ENCODE measurements around the gene GNPTG.

Gene GNPTG

DNA sequence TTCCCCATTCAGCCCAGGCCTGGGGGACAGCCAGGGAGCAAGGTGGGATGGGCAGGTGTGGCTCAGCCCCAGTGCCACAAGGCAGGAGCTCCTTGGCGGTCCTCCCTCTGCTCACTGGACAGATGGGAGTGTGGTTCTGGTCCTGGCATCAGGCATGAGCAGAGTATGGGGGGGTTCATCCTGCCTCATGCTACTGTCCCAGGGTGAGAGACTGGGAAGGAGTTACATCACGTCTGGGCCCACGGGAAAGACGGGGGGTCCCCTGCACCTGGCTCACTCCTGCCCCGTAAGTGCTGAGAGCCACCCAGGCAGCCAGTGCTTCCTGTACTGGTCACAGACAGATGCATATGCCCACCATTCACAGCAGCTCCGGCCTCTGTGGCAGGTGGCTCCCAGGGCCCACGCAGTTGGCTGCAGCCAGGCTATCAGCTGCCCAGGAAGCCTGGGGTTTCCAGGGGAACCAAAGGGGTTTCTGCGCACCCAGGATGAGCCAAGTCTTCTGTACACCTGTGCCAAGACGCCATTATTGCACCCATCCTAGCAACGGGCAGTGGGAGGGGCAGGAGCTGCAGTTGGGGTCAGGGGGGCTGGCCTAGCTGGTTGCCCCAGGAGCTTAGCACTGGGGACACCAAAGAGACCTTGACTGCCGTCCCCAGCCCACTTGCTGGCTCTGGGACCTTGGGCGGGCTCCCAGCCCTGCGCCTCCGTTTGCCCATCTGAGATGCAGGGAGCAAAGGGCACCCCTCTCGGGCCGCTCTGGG is 16.3 kb upstream of the GNPTG start:
- DNase-seq, result no peak

DNA sequence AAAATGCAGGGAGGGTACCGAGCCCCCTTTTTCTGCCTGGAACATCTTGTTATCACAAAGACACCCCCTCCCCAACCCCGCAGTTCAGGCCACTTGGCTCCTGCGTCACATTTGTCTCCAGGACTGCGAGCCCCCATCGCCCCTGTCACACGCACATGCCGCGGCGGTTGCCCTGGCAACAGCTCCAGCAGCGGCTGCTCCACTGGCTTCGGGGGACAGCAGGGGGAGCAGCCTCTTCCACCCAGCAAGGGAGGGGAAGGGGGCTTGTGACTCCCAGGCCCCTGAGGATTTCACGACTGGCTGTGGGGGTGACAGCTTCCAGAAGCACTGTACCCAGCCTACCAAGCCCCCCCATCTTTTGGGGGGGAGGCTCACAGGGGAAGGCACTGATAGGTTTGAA is 15.7 kb upstream of the GNPTG start:
- DNase-seq, result no peak

DNA sequence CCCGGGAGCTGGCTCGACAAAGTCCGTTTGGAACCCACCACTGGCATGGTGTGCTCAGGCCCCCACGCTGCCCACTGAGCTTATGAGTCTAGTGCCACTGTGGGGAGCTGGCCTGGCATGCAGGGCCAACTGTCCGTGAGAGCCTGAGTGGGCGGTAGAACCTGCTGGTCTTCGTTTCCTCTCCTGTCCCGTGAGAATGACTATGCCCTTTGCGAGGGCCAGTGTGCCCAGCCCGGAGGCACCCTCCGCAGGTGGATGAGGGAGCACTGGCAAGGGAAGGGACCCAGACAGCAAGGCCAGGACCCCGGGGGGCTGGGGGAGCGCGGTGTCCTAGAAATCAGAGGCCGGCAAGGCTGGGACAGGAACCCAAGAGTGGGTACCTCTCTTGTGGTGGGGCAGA is 15.1 kb upstream of the GNPTG start:
- no peak for DNase-seq

DNA sequence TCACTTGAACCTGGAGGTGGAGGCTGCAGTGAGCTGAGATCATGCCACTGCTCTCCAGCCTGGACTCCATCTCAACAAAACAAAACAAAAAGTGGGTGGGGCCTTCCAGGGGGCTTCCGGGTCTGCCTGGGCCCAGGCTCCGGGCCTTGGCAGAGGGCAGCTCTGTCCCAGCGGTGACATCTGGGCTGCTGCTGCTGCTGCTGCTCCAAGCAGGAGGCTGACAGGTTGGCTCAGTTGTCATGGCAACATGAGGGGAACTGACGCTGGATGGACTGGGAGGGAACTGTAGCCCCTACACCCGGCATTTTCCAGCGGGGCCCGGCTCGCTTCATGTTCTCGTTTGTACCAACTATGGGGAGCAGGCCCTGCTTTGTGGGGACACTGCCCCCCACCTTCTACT is 14.2 kb upstream of the GNPTG start:
- DNase-seq, result peak; percentile 36

DNA sequence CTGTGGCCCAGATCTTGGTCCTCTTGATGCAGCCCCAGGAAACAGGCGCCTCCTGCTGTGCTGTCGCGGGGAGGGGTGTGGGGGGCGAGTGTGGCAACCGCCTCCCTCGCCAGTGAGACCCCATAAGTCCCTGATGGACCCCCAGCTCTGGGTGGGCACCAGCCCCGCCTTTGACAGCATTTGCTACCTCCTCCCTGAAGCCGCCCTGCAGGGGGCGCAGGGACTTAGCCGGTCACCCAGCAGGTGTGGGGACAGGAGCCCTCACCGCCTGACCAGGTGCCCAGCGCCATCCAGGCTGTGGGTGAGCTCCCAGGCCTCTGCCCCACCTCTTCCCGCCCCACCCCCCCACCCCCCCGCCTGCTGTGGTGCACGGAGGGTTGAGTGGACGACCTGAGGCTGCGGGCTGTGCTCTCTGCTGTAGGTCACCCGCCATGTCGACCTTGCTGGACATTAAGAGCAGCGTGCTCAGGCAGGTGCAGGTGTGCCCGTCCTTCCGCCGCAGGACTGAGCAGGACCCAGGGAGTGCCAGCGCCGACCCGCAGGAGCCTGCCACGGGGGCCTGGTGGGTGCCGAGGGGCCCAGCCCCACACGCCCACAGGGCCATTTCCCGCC is 13.5 kb upstream of the GNPTG start:
- DNase-seq, result no peak

- DNase-seq, result peak; percentile 62
Observed at GRCh38 chr16:1338855-1339675, 12.7 kb upstream of the GNPTG start.

DNA sequence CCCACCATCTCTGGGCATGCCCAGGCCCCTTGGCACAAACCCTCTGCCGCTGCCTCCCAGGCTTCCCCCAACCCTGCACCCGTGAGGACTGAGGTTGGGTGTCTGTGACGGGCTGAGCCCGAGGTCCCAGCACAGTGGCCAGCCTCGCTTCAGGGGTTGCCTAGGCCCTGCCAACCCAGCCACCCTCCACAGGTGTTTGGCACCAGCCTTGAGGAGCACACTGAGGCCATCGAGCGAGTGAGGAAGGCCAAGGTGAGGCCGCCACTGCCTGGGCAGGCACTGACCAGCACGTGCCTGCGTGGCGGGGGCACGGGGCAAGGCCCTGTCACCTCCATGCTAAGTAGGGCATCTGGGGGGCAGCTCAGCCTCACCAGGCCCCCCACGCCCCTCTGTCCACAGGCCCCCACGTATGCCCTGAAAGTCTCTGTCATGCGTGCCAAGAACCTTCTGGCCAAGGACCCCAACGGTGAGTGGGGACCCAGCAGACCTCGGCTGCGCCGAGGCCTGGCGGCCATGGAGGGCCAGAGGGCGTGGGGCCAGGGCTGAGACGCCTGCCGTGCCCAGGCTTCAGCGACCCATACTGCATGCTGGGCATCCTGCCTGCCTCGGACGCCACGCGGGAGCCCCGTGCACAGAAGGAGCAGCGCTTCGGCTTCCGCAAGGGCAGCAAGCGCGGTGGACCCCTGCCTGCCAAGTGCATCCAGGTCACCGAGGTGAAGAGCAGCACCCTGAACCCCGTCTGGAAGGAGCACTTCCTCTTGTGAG is 10.8 kb upstream of the GNPTG start:
- DNase-seq, result no peak

DNA sequence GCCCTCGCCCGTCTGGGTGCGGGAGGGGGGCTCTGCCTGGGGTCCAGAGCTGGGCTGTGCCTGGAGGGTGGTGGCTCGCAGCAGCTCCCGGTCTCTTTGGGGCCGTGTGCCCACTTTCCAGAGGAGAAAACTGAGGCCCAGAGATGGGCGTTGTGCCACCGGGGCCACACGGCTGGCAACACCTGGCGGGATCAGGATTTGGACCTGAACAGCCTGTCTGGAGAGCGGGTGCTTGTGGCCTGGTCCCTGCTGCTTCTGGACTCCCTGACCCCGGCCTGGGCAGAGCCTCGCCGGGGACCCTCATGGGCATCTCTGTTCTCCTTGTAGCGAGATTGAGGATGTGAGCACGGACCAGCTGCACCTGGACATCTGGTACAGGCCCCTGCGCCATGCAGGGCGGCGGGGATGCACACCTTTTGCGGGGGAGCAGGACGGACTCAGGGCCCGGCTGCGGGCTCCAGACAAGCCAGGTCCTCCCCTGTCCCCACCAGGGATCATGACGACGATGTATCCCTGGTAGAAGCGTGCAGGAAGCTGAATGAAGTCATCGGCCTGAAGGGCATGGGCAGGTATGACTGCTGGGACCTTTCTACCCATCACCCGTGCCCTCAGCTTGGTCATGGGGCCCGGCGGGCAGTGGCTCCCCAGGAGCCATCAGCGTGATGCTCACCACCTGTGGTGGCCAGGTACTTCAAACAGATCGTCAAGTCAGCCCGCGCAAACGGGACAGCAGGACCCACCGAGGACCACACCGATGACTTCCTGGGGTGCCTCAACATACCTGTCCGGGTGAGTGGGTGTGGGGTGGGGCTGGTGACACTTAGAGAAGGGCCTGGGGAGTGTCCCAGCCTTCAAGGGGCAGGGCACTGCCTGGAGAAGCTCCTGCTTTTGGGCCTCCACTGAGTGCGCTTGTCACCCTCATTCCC is 10.0 kb upstream of the GNPTG start:
- DNase-seq, result no peak

DNA sequence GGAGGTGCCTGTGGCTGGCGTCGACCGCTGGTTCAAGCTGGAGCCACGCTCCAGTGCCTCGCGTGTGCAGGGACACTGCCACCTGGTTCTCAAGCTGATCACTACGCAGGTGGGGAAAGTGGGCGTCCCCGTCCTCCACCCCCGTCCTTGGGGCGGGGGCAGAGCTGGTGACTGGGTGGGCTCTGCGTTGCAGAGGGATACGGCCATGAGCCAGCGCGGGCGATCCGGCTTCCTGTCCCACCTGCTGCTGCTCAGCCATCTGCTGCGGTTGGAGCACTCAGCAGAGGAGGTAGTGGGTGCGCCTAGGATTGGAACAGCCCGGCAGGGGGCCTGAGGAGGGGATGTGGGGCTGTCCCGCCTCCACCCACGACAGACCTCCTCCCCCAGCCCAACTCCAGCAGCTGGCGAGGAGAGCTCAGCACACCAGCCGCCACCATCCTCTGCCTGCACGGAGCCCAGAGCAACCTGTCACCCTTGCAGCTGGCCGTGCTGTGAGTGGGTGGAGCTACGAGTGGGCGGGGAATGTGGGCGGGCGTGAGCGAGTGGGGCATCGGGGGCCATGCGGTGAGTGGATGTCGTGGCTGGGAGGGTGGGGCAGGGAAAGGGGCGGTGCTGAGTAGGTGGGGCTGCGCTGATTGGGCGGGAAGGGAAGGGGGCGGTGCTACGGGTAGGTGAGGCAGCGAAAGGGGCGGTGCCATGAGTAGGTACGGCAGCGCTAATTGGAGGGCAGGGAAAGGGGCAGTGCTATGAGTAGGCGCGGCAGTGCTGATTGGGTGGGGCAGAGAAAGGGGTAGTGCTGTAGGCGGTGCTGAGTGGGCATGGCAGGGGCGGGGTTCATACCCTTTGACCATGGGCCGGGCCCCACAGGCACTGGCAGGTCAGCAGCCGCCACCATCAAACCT is 9.0 kb upstream of the GNPTG start:
- peak; percentile 100 for DNase-seq

- no peak for DNase-seq
Observed at GRCh38 chr16:1343428-1344242, 8.1 kb upstream of the GNPTG start.

DNA sequence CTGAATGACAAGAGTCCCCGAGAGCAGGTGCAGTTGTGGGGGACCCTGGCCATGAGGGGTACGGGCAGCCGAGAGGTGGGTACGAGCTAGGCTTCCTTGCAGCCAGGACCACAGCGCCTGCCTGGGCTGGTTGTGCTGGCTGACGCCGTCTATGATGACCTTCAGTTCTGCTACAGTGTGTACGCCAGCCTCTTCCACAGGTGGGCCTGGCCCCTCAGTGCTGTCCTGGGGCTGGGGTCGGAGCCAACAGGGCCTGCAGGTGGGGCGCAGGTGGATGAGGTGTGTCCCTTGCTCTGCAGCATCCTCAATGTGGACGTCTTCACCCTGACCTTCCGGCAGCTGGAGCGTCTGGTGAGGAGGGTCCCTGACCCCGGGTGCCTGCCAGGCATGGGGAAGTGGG is 7.2 kb upstream of the GNPTG start:
- DNase-seq, result no peak

- no peak for DNase-seq
Observed at GRCh38 chr16:1345087-1345486, 6.6 kb upstream of the GNPTG start.

DNA sequence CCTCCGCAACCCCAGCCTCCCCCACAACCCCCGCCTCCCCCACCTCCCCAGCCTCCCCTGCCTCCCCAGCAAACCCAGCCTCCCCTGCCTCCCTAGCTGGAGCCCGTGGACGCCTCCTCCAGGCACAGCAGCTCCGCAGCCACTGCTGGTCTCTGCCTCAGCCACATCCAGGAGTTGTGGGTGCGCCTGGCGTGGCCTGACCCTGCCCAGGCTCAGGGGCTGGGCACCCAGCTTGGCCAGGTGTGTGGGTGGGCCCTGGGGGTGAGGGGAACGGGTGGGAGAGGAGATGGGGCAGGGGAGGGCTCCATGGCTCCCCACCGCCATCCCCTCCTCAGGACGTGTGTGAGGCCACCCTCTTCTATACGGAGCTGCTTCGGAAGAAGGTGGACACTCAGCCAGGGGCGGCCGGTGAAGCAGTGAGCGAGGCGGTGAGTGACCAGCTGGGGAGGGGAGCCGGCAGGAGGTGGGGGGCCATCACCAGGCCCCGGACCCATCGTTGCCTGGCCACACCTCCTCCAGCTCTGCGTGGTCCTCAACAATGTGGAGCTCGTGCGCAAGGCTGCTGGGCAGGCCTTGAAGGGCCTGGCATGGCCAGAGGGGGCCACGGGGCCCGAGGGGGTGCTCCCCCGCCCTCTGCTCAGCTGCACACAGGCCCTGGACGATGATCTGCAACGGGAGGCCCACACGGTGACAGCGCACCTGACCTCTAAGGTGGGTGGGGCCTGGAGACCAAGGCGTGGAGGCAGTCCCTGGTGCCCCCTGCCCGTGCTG is 5.9 kb upstream of the GNPTG start:
- no peak for DNase-seq

GRCh38 chr16:1346422-1347285 is 5.1 kb upstream of the GNPTG start:
- DNase-seq, result no peak

GRCh38 chr16:1347286-1347855 is 4.4 kb upstream of the GNPTG start:
- DNase-seq, result no peak

DNA sequence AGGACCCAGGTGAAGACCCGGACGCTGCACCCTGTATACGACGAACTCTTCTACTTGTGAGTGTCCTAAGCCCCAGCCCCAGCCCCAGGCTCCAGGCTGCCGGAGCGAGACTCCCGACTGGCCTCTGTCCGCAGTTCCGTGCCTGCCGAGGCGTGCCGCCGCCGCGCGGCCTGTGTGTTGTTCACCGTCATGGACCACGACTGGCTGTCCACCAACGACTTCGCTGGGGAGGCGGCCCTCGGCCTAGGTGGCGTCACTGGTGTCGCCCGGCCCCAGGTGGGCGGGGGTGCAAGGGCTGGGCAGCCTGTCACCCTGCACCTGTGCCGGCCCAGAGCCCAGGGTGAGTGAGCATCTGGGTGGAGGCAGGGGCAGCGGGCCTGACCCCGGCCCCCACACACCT is 3.8 kb upstream of the GNPTG start:
- DNase-seq, result no peak

GRCh38 chr16:1348441-1348840 is 3.3 kb upstream of the GNPTG start:
- DNase-seq, result no peak

DNA sequence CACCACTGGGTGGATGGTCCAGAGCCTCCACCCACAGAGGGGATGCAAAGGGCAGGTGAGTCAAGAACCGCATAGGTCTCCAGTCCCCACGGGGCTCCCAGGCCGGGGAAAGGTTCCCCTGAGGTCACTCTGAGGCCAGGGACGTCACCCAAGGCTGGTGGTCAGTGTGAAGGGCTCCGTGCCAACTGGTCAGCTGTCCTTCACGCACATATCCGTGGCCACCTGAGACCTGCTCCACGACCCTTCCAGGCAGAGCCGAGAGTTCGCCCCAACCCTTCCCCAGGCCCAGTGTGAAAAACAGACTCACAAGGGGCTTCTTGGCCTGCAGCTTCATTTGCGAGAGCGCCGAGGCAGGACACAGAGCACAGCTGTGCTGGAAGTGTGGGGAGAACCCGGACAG is 2.8 kb upstream of the GNPTG start:
- DNase-seq, result no peak

All from NCI-H2171 treated with DMSO at 0.1 percent for 48 hours (cell line).